NT2/D1 (cell line): ENCODE results near the gene ZBTB47.

Experiments
- SUZ12 ChIP-seq: IDR thresholded peaks from 2 replicates; pipeline ENCODE4 v1.6.1; 2011; ENCODE audit not compliant: insufficient read length, insufficient read depth; ENCODE audit errors: extremely low read depth
- YY1 ChIP-seq: IDR thresholded peaks from 2 replicates; pipeline ENCODE4 v1.6.1; 2011; ENCODE audit not compliant: insufficient read length, insufficient read depth
- ZNF274 ChIP-seq: IDR thresholded peaks from 2 replicates; pipeline ENCODE4 v1.6.1; 2011; ENCODE audit warnings: mild to moderate bottlenecking, low read depth, low read length

- TF ChIP-seq YY1 (no peak), SUZ12 (no peak), ZNF274 (no peak)
Measured at GRCh38 chr3:42663581-42664437, 10.3 kb downstream of the ZBTB47 start.
